GM21423 (cell line): ENCODE results near the gene RAI1.

Experiments
- ATAC-seq: cut with Tn5 transposase; IDR thresholded peaks from one replicate; pipeline ENCODE4 v1.9.1; 2021; ENCODE audit warnings: mild to moderate bottlenecking, moderate library complexity; ENCODE audit not compliant: unreplicated experiment

Gene RAI1

GRCh38 chr17:17811381-17812210 lies 130.3 kb downstream of the RAI1 start:
- no peak for ATAC-seq

GRCh38 chr17:17812211-17813054 lies 131.2 kb downstream of the RAI1 start:
- ATAC-seq, result no peak

GRCh38 chr17:17813055-17813724 lies 131.9 kb downstream of the RAI1 start:
- no peak for ATAC-seq

DNA sequence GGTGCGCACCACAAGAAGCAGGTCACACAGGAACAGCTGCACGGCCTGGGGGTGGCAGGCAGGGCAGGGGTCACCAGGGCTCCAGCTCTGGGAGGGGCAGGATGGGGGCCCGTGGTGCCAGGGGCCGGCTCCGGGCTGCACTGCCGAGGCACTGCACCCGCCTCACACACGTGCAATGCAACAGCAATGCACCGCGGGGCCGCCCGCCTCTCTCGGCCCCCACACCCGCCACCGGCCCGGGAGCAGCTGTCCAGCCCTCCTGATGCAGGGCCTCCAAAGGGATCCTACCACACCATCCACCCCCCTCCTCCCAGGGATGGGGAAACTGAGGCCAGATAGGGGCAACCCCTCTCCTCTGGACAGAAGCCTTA lies 132.5 kb downstream of the RAI1 start:
- ATAC-seq, result no peak

GRCh38 chr17:17814162-17815061 lies 133.2 kb downstream of the RAI1 start:
- ATAC-seq, result no peak

DNA sequence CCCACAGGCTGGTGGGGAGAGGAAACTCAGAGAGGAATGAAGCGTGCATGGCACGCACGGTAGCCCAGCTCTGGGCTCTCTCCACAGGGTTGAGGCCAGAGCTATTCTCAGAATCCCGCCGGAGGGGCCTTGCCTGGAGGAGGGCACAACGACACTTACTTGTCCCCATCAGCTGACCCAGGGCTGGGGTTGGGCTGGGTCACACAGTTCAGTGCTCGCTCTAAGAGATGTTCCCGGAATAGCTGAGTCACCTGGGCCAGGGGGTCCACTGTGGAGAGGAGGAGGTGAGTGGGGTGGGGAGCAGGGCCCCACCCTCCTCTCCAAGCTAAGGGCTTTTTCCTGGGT lies 133.8 kb downstream of the RAI1 start:
- no peak for ATAC-seq

DNA sequence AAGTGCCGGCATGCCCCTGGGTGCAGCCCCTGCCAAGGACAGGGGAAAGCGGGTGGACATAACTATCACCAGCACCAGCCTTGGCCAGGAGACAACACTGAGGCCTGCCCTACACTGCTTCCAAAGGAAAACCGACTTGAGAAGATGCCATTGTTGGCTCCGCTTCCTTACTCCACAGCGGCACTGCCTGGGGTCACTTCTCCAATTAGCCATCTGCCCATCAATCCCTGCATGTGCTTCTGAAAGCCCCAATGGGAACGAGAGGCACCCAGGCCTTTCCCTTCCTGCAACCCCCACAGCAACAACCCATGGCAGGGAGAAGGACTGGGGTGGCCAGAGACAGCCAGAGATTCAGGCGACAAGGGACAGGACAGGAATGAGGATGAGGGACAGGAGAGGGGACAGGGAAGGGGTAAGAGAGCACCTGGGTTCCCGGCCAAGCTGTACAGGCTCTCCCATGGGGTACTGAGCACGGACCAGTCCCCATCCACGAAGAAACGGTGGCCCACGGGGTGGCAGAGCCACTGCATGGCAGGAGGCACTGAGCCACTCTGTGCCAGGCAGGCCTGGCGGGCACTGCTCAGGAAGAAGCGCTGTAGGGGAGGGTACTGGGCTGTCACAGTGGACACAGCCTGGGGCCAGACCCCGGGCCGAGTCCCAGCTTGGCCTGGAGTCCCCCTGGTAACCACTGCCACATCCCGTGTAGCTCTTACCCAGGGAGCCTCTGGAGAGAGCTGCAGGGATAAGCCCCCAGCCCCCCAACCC lies 134.4 kb downstream of the RAI1 start:
- ATAC-seq, result no peak

- no peak for ATAC-seq
Measured at GRCh38 chr17:17816240-17816814, 135.1 kb downstream of the RAI1 start.

DNA sequence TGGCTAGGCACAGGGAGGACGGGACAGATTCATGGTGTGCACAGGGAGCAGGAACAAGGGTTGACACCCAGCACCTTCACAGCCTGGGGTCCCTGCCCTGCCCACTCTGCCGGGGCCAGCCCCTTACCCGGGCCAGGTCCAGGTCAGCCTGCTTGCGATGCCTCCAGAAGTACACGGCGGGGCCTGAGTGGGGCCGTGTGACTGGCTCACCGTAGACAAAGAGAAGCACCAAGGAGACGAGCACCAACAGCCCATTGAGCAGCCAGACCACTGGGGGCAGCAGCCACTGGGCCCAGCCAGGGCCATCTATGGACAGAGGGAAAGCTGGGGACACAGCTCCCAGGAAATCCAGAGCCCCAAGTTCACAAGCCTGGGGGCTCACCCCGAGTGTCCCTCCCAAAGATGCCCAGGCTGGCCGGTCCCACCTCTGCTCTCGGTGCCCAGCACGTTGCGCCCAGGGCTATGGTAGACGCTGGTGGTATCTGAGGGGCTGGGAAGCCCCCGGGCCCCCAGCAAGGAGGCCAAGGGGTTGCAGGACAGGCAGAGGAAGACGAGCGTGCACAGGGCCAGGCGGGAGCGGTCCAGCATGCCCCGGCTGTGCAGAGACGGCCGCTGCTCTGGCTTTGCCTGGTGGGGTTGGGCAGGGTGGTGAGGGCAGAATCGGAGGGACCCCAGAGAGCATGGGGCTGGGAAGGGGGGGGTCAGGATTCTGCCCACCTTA lies 135.7 kb downstream of the RAI1 start:
- ATAC-seq, result no peak

GRCh38 chr17:17817552-17817947 lies 136.3 kb downstream of the RAI1 start:
- ATAC-seq, result no peak

DNA sequence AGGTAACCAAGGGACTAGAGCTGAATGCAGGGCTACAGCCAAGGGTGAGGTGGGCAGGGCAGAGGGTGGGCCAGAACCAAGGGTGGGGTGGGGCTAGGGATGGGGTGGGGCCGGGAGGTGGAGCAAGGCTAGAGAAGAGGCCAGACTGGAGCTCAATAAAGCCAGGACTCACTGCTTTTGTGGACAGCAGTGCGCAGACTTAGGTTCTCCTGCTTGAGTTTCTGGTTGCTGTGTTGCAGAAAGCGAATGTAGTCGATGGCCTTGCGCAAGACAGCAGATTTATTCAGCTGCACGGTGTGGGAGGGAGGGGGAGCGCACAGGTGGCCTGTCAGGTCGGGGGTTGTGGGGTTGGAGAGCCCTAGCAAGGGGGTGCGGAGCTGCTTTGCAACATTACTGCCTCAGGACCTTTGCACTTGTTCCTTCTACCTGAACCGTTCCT lies 136.8 kb downstream of the RAI1 start:
- ATAC-seq, result no peak

DNA sequence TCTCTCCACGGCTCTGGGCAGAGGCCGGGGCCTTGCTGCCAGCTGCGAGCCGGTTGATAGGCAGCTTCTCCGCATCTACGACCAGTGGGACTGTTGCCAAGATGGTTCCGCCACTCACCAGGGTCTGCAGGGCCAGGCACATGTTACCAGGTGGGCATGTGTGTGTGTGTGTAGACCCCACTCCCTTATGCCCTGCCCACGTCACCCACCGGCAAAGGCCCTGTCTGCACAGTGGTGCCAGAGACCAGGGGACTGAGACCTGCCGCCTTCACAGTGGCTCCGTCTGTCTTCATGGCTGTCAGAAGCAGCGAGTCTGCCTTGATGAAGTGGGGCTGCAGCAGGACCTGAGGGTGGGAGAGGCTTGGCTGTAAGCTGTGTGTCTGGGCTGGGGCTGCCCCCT lies 137.9 kb downstream of the RAI1 start:
- no peak for ATAC-seq

DNA sequence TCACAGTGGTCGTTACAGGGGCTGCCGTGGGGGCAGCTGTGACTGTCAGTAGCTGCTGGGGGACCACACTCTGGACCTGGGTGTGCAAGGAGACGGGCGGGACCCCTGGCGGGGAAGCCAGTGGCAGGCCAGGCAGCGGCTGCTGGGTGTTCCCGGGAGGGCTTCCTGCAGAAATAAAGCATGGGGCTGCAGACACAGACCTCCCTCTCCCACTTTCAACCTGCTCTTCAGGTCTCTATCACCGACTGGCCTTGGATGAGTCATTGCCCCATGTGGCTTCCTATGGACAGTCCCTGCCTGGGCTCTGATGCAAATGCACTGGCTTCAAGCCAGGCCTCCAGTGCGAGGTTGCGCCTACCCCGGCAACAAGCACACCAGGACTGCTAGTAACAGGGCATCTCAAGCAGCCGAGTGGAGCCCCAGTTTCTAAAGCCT lies 138.3 kb downstream of the RAI1 start:
- peak; percentile 40 for ATAC-seq

DNA sequence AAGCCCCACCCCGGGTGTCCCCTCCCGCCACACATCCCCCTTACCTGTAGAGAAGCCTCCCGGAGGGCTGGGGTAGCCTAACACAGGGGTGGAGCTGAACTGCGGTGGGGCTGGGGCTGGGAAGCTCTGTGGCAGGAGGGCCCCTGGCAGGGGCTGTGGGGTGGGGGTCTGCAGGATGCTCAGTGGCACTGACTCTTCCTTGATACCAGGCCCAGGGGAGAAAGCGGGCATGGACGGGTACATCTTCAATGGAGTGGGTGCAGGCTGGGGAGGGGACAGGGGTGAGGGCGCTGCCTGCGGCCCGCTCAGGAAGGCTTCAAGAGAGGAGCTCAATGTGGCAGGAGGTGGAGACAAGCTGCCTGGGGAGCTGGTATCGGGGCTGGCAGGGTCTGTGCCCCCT lies 138.8 kb downstream of the RAI1 start:
- ATAC-seq, result no peak

GRCh38 chr17:17820463-17821158 lies 139.4 kb downstream of the RAI1 start:
- ATAC-seq, result no peak

DNA sequence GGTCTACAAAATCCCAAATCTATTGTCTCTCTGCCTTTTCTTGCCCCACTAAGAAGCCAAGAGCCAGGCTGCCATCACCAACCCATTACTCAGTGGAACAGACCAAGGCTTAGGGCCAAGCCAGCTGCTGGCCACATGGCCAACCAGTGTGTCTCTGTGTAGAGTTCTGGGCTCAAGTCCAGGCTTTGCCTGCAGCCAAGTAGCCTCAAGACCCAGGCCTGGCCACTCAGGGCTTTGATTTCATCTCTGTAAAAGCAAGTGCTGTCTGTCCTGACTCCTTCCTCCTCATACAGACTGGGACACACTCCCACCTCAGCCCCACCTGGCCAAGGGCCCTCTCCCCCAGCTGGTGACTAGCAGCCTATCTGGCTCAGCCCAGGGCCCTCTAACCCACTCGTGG lies 140.9 kb downstream of the RAI1 start:
- no peak for ATAC-seq

GRCh38 chr17:17822616-17823015 lies 141.4 kb downstream of the RAI1 start:
- ATAC-seq, result no peak

DNA sequence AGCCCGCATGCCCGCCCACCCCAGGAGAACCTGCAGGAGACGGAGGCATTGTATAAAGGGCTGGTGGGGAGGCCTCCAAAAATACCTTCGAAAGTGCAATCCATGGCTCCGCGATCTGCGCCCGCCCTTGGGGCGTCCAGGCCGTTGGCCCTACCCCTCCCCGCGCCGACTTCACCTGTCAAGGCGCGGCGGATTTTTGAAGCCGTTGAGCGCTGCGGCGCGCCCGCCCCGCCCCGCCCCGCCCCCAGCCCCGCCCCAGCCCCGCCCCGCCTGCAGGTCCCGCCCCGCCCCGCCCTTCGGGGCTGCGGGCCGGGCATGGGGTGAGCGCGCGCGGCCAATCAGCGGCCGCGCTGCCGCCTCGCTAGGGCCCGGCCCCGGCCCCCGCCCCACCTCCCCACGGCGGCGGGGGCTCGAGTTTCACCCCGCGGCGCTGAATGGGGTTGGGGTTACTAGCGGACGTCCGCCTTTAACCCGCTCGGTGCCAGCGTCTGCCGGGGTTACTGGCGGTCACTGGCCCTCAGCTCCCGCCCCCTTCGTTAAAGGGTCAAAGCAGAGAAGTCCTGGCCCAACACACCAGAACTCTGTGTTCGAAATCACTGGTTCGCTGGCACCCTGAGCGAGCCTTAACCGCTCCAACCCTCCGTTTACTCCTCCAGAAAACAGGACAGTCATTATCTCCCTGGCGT lies 142.3 kb downstream of the RAI1 start:
- peak; percentile 76 for ATAC-seq
